Measurements from ENCODE around the gene KCNN4.

The KCNN4 gene

DNA sequence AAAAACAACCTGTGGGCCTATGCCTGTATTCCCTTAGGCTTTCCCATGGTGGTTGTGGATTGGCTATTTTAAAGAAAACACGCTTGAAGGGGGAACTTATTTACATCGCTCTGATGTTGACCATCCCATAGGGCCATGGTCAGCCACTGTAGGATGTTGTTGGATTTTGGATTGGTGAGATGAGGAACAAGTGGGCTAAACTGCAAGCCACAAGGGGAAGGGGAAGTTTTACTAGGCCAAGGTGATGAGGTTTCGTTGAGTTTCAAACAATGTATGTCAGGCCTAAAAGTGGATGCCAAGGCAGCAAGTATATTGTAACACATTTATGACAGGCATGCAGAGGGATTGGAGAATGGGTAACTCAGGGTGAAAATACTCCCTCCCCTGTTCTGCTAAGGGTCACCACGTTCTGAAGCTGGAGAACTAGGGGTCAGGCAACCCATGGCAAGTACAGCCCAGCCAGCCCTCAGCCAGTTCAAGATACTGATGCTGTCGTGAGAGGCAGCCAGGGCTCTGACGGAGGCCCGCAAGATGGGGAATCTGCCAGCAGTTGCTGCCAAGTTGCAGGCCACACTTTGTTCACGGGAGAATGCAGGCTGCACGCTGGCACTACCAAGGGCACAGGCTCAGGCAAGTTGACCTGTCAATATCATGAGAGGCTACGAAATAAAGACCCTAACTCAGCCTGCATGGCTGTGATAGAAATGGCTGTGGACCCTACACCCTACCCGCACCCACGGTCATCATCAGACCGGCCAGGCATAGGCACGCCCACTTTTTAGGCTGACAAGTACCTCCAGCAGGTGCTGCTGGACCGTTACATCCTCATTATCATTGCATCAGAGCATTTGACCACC lies 53.8 kb downstream of the KCNN4 start:
- H3K9me2 ChIP-seq (replicated peaks; ENCODE audit: insufficient read depth, low read length), result no peaks in the 10 kb centered on the region
- TF ChIP-seq, protein P1, sequence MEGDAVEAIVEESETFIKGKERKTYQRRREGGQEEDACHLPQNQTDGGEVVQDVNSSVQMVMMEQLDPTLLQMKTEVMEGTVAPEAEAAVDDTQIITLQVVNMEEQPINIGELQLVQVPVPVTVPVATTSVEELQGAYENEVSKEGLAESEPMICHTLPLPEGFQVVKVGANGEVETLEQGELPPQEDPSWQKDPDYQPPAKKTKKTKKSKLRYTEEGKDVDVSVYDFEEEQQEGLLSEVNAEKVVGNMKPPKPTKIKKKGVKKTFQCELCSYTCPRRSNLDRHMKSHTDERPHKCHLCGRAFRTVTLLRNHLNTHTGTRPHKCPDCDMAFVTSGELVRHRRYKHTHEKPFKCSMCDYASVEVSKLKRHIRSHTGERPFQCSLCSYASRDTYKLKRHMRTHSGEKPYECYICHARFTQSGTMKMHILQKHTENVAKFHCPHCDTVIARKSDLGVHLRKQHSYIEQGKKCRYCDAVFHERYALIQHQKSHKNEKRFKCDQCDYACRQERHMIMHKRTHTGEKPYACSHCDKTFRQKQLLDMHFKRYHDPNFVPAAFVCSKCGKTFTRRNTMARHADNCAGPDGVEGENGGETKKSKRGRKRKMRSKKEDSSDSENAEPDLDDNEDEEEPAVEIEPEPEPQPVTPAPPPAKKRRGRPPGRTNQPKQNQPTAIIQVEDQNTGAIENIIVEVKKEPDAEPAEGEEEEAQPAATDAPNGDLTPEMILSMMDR (IDR thresholded peaks at IDR 0.05; ENCODE audit: insufficient read depth, low read length, poor library complexity, severe bottlenecking), result no peak
- no peak for TF ChIP-seq EZH2phosphoT487 (conservative IDR thresholded peaks at IDR 0.05; ENCODE audit: low read length)
- H2AFZ ChIP-seq (ENCODE audit: low read depth, low read length, severe bottlenecking), result no peak overlapping the region
- no peaks in the 10 kb centered on the region for H3F3A ChIP-seq (ENCODE audit: insufficient read depth)
- no peaks in the 10 kb centered on the region for H4K20me1 ChIP-seq (ENCODE audit: low read depth, low read length)
- no peaks in the 10 kb centered on the region for H3K9me3 ChIP-seq (ENCODE audit: insufficient read depth, low read length)
- no peak overlapping the region for H3K9ac ChIP-seq (ENCODE audit: low read length)
- no peaks in the 10 kb centered on the region for H3K36me3 ChIP-seq (ENCODE audit: low read length)
- no peak overlapping the region for H3K4me3 ChIP-seq (ENCODE audit: insufficient read depth, low read length, poor library complexity, severe bottlenecking)
- no peaks in the 10 kb centered on the region for H3K79me2 ChIP-seq (ENCODE audit: insufficient read depth, low read length)
- H3K4me2 ChIP-seq (ENCODE audit: low read depth, low read length, poor library complexity, severe bottlenecking), result no peak overlapping the region
- no peaks in the 10 kb centered on the region for H3K27me3 ChIP-seq (ENCODE audit: low read length)
- H3K27ac ChIP-seq (ENCODE audit: low read depth, low read length), result no peak overlapping the region

- Histone ChIP-seq H3K79me2 (ENCODE audit: insufficient read depth, low read length) (no peaks in the 10 kb centered on the region), H3K9ac (ENCODE audit: low read length) (no peak overlapping the region), H3K4me2 (ENCODE audit: low read depth, low read length, poor library complexity, severe bottlenecking) (no peak overlapping the region), H3K27ac (ENCODE audit: low read depth, low read length) (no peak overlapping the region), H2AFZ (ENCODE audit: low read depth, low read length, severe bottlenecking) (no peak overlapping the region), H3F3A (ENCODE audit: insufficient read depth) (no peaks in the 10 kb centered on the region), H3K36me3 (ENCODE audit: low read length) (no peaks in the 10 kb centered on the region), H4K20me1 (ENCODE audit: low read depth, low read length) (no peaks in the 10 kb centered on the region), H3K9me3 (ENCODE audit: insufficient read depth, low read length) (no peaks in the 10 kb centered on the region), H3K27me3 (ENCODE audit: low read length) (no peaks in the 10 kb centered on the region), H3K9me2 (replicated peaks; ENCODE audit: insufficient read depth, low read length) (no peaks in the 10 kb centered on the region), H3K4me3 (ENCODE audit: insufficient read depth, low read length, poor library complexity, severe bottlenecking) (no peak overlapping the region)
- TF ChIP-seq, protein P1 (IDR thresholded peaks at IDR 0.05; ENCODE audit: insufficient read depth, low read length, poor library complexity, severe bottlenecking), result no peak
- TF ChIP-seq EZH2phosphoT487 (conservative IDR thresholded peaks at IDR 0.05; ENCODE audit: low read length), result no peak
Observed at GRCh38 chr19:43725468-43725867, 55.3 kb downstream of the KCNN4 start.

DNA sequence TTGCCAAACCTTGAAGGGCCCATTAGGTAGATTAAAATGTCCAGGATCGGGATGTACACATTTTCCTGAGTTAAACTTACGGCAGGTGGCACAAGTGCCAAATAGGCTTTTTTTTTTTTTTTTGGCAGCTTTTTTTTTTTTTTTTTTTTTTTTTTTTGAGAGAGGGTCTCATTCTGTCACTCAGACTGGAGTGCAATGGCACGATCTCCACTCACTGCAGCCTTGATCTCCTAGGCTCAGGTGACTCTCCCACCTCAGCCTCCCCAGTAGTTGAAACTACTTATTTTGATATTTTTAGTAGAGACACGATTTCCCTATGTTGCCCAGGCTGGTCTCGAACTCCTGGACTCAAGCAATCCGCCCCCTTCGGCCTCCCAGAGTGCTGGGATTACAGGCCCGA lies 55.9 kb downstream of the KCNN4 start:
- Histone ChIP-seq H3K9ac (ENCODE audit: low read length) (no peak overlapping the region), H3K27me3 (ENCODE audit: low read length) (no peaks in the 10 kb centered on the region)

More for the DNA sequence above, 55.9 kb downstream of the KCNN4 start:
- H3F3A ChIP-seq (ENCODE audit: insufficient read depth), result no peaks in the 10 kb centered on the region
- H4K20me1 ChIP-seq (ENCODE audit: low read depth, low read length), result no peaks in the 10 kb centered on the region
- no peaks in the 10 kb centered on the region for H3K36me3 ChIP-seq (ENCODE audit: low read length)
- no peak overlapping the region for H2AFZ ChIP-seq (ENCODE audit: low read depth, low read length, severe bottlenecking)
- H3K27ac ChIP-seq (ENCODE audit: low read depth, low read length), result no peak overlapping the region
- H3K9me3 ChIP-seq (ENCODE audit: insufficient read depth, low read length), result no peaks in the 10 kb centered on the region
- no peaks in the 10 kb centered on the region for H3K9me2 ChIP-seq (replicated peaks; ENCODE audit: insufficient read depth, low read length)
- no peak overlapping the region for H3K4me3 ChIP-seq (ENCODE audit: insufficient read depth, low read length, poor library complexity, severe bottlenecking)
- TF ChIP-seq, protein P1 (IDR thresholded peaks at IDR 0.05; ENCODE audit: insufficient read depth, low read length, poor library complexity, severe bottlenecking), result no peak
- TF ChIP-seq EZH2phosphoT487 (conservative IDR thresholded peaks at IDR 0.05; ENCODE audit: low read length), result no peak
- H3K4me2 ChIP-seq (ENCODE audit: low read depth, low read length, poor library complexity, severe bottlenecking), result no peak overlapping the region
- no peaks in the 10 kb centered on the region for H3K79me2 ChIP-seq (ENCODE audit: insufficient read depth, low read length)
